ENCODE data around the gene SPRYD7. TPM values are rescaled to one million over a fixed set of nuclear protein-coding genes. Genes with fewer than 3 reads are reported as not detected.

The SPRYD7 gene
- total RNA-seq, 1 donor from 2014 or later = 8.2 TPM

GRCh38 chr13:49890376-49890775, 45.8 kb downstream of the SPRYD7 start:
- TF ChIP-seq, protein P1, sequence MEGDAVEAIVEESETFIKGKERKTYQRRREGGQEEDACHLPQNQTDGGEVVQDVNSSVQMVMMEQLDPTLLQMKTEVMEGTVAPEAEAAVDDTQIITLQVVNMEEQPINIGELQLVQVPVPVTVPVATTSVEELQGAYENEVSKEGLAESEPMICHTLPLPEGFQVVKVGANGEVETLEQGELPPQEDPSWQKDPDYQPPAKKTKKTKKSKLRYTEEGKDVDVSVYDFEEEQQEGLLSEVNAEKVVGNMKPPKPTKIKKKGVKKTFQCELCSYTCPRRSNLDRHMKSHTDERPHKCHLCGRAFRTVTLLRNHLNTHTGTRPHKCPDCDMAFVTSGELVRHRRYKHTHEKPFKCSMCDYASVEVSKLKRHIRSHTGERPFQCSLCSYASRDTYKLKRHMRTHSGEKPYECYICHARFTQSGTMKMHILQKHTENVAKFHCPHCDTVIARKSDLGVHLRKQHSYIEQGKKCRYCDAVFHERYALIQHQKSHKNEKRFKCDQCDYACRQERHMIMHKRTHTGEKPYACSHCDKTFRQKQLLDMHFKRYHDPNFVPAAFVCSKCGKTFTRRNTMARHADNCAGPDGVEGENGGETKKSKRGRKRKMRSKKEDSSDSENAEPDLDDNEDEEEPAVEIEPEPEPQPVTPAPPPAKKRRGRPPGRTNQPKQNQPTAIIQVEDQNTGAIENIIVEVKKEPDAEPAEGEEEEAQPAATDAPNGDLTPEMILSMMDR (conservative IDR thresholded peaks at IDR 0.05; ENCODE audit: low read depth, low read length) = no peak
- DNase-seq (ENCODE audit: low read depth) = no peak
- no peak overlapping the region for H3K4me3 ChIP-seq (ENCODE audit: low read depth, low read length)

DNA sequence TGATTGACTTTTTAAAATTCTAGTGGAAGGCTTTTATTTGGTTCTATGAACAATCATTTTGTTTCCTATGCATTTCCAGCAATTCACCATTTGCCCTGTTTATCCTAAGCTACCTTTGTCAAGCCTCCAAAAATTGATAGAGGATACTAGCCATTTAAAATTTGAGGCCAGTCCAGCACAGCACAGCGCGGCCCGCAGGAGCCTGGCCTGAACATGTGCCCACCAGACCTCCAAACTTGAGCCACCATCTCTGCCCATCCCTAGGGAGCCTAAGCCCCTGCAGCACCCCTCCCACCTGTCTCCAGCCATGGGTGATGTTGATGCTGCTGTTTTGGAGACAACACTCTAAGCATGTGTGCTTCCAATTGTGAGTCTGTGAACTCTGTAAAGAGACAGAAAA, 57.5 kb downstream of the SPRYD7 start:
- TF ChIP-seq, protein P1 (conservative IDR thresholded peaks at IDR 0.05; ENCODE audit: low read depth, low read length) = no peak
- DNase-seq (ENCODE audit: low read depth) = no peak
- no peak overlapping the region for H3K4me3 ChIP-seq (ENCODE audit: low read depth, low read length)

- no peak for DNase-seq (ENCODE audit: low read depth)
- TF ChIP-seq, protein P1 (conservative IDR thresholded peaks at IDR 0.05; ENCODE audit: low read depth, low read length) = no peak
Observed at GRCh38 chr13:49877629-49878218, 58.4 kb downstream of the SPRYD7 start.

GRCh38 chr13:49874430-49874829, 61.7 kb downstream of the SPRYD7 start:
- TF ChIP-seq, protein P1 (conservative IDR thresholded peaks at IDR 0.05; ENCODE audit: low read depth, low read length) = no peak
- H3K4me3 ChIP-seq (ENCODE audit: low read depth, low read length) = no peak overlapping the region
- DNase-seq (ENCODE audit: low read depth) = no peak

More at GRCh38 chr13:49877629-49878218, 58.4 kb downstream of the SPRYD7 start:
- H3K4me3 ChIP-seq (ENCODE audit: low read depth, low read length) = no peak overlapping the region

GRCh38 chr13:49869519-49869918, 66.6 kb downstream of the SPRYD7 start:
- no peak for DNase-seq (ENCODE audit: low read depth)
- TF ChIP-seq, protein P1 (conservative IDR thresholded peaks at IDR 0.05; ENCODE audit: low read depth, low read length) = peak; percentile 57
- H3K4me3 ChIP-seq (ENCODE audit: low read depth, low read length) = no peak overlapping the region

DNA sequence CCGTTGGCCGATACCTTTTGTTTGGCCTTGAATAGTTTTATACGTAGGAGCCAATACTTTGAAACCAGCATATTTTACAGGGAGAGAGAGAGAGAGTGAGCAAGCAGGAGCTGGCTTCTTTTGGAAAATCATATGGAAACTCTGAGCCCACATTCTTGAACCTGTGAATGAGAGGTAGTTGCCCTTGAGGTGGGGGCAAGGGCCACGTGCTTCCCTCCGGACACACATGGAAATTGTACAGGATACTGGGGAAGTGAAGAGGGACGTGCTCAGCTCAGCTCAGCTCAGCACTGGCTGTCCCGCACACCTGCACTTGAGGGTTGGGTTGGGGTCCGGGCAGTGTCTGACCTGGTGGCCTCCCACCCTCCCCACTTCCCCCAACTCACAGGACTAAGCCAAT, 68.3 kb downstream of the SPRYD7 start:
- TF ChIP-seq, protein P1 (conservative IDR thresholded peaks at IDR 0.05; ENCODE audit: low read depth, low read length) = no peak
- DNase-seq (ENCODE audit: low read depth) = no peak
- H3K4me3 ChIP-seq (ENCODE audit: low read depth, low read length) = no peak overlapping the region

DNA sequence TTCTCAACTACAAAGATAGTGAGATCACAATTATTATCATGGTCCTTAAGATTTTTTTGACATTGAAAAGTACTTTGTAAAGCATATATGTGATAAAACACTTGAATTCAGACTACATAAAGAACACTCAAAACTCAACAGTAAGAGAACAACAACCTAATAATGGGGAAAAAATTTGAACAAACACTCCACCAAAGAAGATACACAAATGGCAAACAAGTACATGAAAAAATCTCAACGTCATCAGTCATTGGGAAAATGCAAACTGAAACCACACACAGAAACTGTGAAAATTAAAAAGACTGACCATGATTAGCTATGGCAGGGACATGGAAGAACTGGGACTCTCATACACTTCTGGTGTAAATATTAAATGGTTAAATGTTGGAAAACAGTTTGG, 70.9 kb downstream of the SPRYD7 start:
- TF ChIP-seq, protein P1 (conservative IDR thresholded peaks at IDR 0.05; ENCODE audit: low read depth, low read length) = no peak
- no peak overlapping the region for H3K4me3 ChIP-seq (ENCODE audit: low read depth, low read length)
- DNase-seq (ENCODE audit: low read depth) = no peak

Data from epithelial cell of proximal tubule (primary cell).